AG08395 (cell line): ENCODE results near the gene LAIR1.
"Not testable (repeated sequence)": the region's sequence is repeated elsewhere in the genome, so short reads cannot be mapped to it uniquely, and the experiment has no call there.

Experiments used
- DNase-seq: peaks from one replicate; pipeline ENCODE4 v3.0.0; 2012; ENCODE audit warnings: mixed read lengths, low spot score

LAIR1 gene

GRCh38 chr19:54376610-54377285 is 12.0 kb upstream of the LAIR1 start:
- no peak for DNase-seq

GRCh38 chr19:54375181-54375938 is 10.6 kb upstream of the LAIR1 start:
- DNase-seq = not testable (repeated sequence)

GRCh38 chr19:54373781-54374631 is 9.3 kb upstream of the LAIR1 start:
- DNase-seq = no peak

GRCh38 chr19:54371453-54371852 is 6.7 kb upstream of the LAIR1 start:
- not testable (repeated sequence) for DNase-seq

- not testable (repeated sequence) for DNase-seq
Observed at GRCh38 chr19:54370434-54370796, 5.7 kb upstream of the LAIR1 start.

- not testable (repeated sequence) for DNase-seq
Observed at GRCh38 chr19:54369688-54370433, 5.1 kb upstream of the LAIR1 start.

GRCh38 chr19:54369082-54369687 is 4.5 kb upstream of the LAIR1 start:
- no peak for DNase-seq

- DNase-seq = no peak
Observed at GRCh38 chr19:54366811-54367210, 2.1 kb upstream of the LAIR1 start.

GRCh38 chr19:54365798-54366197 is 1.1 kb upstream of the LAIR1 start:
- not testable (repeated sequence) for DNase-seq

GRCh38 chr19:54361680-54362422 is 2.9 kb downstream of the LAIR1 start:
- not testable (repeated sequence) for DNase-seq

- DNase-seq = not testable (repeated sequence)
Observed at GRCh38 chr19:54359149-54359820, 5.4 kb downstream of the LAIR1 start.

- DNase-seq = no peak
Observed at GRCh38 chr19:54357381-54357780, 7.3 kb downstream of the LAIR1 start.

- no peak for DNase-seq
Observed at GRCh38 chr19:54356444-54357056, 8.2 kb downstream of the LAIR1 start.

GRCh38 chr19:54355675-54356074 is 9.1 kb downstream of the LAIR1 start:
- DNase-seq = no peak

GRCh38 chr19:54354761-54355160 is 10.0 kb downstream of the LAIR1 start:
- DNase-seq = no peak

- no peak for DNase-seq
Observed at GRCh38 chr19:54352546-54352945, 12.2 kb downstream of the LAIR1 start.

- no peak for DNase-seq
Observed at GRCh38 chr19:54352041-54352440, 12.7 kb downstream of the LAIR1 start.

GRCh38 chr19:54351474-54351873 is 13.3 kb downstream of the LAIR1 start:
- DNase-seq = no peak

GRCh38 chr19:54345938-54346386 is 18.8 kb downstream of the LAIR1 start:
- DNase-seq = no peak

- no peak for DNase-seq
Observed at GRCh38 chr19:54343868-54344267, 20.9 kb downstream of the LAIR1 start.
